Measurements from ENCODE around the gene LTBP2.

GRCh38 chr14:74508844-74509428, 103.1 kb downstream of the LTBP2 start:
- TF ChIP-seq CTCF (IDR thresholded peaks at IDR 0.05) (no peak), POLR2A (IDR thresholded peaks at IDR 0.05) (no peak)
